Left ventricle myocardium inferior (tissue), 1 donor: ENCODE data around the gene PARP15. TPM values are rescaled to one million over a fixed set of nuclear protein-coding genes. Genes with fewer than 3 reads are reported as not detected.

Experiments used
- DNase-seq: peaks from one replicate; pipeline ENCODE4 v3.0.0-alpha.2; 2020
- H3K27ac ChIP-seq: fragments of 200-600 bp; replicated peaks from 2 replicates; pipeline ENCODE4 v1.8.0; 2021
- H3K27me3 ChIP-seq: fragments of 200-600 bp; 2 replicates; pipeline ENCODE4 v1.8.0; 2021; ENCODE audit warnings: low read depth
- H3K36me3 ChIP-seq: fragments of 200-600 bp; 2 replicates; pipeline ENCODE4 v1.8.0; 2021
- H3K4me1 ChIP-seq: fragments of 200-600 bp; 2 replicates; pipeline ENCODE4 v1.8.0; 2021
- H3K4me3 ChIP-seq: fragments of 200-600 bp; 2 replicates; pipeline ENCODE4 v1.8.0; 2021; ENCODE audit warnings: mild to moderate bottlenecking, moderate library complexity
- H3K9me3 ChIP-seq: fragments of 200-600 bp; replicated peaks from 2 replicates; pipeline ENCODE4 v1.8.0; 2021
- CTCF ChIP-seq: fragments of 200-600 bp; IDR thresholded peaks from 2 replicates; pipeline ENCODE4 v1.8.0; 2021; ENCODE audit warnings: antibody characterized with exemption, mild to moderate bottlenecking, borderline replicate concordance
- intact Hi-C: fragments of 100-400 bp; cut with micrococcal nuclease; formaldehyde crosslinking; loops from one replicate; pipeline ENCODE4 v1.11.0; 2022
- total RNA-seq: library from RNA; stranded (reverse); fragmentation: NEBNext Ultra II Directional; extraction: Animal tissue kit (Norgen Biotek cat#: 25700); gene quantifications from one replicate; pipeline ENCODE4 v1.2.1, GENCODE V29; 2021
- donor health status: DM: no; HTN: yes; CAD: no; lungs with severe emphysema.

Gene PARP15
- total RNA-seq, 1 donor from 2014 or later, result 0.80 TPM

DNA sequence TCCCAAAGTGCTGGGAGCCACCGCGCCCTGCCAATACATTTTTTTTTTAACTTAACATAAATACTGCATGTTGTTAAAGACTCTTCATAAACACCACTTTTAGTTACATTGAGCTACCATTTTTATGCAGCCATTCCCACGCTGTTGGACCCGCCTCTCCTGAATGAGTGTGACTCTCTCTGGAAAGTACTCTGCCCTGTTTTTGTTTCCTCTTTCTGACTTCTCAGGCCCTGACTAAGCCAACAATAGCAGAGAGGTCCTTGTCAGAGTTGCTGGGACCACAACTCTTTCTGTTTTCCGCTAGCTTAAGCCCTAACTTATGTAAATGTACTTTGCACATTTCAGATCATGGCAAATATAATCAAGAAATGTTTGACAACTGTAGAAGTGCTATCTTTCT, 35.2 kb downstream of the PARP15 start:
- Histone ChIP-seq H3K9me3 (no peaks in the 10 kb centered on the region), H3K36me3 (no peaks in the 10 kb centered on the region), H3K27me3 (peaks cover 4% of the 10 kb centered on the region), H3K4me1 (no peaks in the 10 kb centered on the region), H3K4me3 (no peak overlapping the region), H3K27ac (no peak overlapping the region)
- intact Hi-C loops, result no loop called here
- TF ChIP-seq CTCF, result no peak
- DNase-seq, result no peak

DNA sequence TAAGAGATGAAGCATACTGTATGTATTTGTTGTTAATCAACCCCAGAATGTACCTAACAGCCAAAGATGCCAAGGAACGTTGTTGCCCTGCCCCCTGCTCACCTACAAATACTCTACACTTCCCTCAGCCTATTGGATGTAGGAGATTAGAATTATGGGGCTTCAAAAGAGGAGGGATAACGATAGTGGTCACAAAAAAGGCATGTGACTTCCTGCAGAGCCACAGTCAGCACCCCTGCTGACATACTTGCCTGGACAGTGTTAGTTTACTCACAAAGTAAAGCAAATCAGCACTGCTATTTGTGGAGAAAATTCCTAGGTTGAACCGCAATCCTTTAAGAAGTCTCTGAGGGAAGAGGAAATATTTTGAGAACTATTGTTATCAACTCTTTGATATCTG, 37.9 kb downstream of the PARP15 start:
- peaks cover 6% of the 10 kb centered on the region for H3K27me3 ChIP-seq
- no peak for TF ChIP-seq CTCF
- no peak for DNase-seq
- H3K9me3 ChIP-seq, result no peaks in the 10 kb centered on the region
- intact Hi-C loops, result no loop called here
- no peak overlapping the region for H3K4me3 ChIP-seq
- H3K27ac ChIP-seq, result no peak overlapping the region
- H3K36me3 ChIP-seq, result no peaks in the 10 kb centered on the region
- no peaks in the 10 kb centered on the region for H3K4me1 ChIP-seq

DNA sequence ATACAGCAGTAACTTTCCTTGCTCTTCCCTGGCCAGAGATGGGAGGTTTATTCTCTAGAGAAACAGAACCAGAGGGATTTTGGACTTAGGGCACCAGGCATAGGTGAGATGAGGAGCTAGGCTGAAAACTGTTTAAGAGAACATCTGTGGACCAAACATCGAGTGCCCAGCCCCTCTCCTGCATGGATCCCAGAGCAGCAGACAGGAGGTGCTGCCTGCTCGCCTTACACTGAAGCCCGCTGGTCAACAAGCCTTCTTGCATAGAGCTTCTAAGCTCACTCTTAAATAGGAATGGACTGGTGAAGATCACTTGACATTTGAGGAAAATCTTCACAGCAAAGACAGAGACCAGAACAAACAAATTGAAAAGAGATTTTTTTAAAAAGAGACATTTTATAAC, 41.2 kb downstream of the PARP15 start:
- Histone ChIP-seq H3K27me3 (peaks cover 6% of the 10 kb centered on the region), H3K4me1 (no peaks in the 10 kb centered on the region), H3K27ac (no peak overlapping the region), H3K4me3 (no peak overlapping the region), H3K9me3 (no peaks in the 10 kb centered on the region), H3K36me3 (no peaks in the 10 kb centered on the region)
- TF ChIP-seq CTCF, result no peak
- intact Hi-C loops, result no loop called here
- DNase-seq, result no peak

DNA sequence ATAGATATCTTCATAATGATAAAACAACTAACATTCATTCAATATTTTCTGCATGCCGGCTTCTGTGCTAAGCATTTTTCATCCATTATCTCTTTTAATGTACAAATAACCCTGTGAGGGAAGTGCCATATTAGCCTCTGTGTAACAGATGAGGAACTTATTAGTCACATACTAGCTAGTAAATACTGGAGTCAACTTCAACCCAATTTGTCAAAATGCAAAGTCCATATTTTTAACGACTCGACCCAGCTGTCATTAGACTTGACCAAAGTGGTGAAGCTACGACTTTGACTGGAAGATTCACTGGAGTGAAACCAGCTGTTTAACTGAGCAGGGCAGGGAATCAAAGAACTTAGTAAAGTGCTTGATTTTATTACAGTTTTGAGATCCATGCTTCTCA, 41.6 kb downstream of the PARP15 start:
- Histone ChIP-seq H3K4me1 (no peaks in the 10 kb centered on the region), H3K9me3 (no peaks in the 10 kb centered on the region), H3K27ac (no peak overlapping the region), H3K36me3 (no peaks in the 10 kb centered on the region), H3K4me3 (no peak overlapping the region), H3K27me3 (peaks cover 8% of the 10 kb centered on the region)
- intact Hi-C loops, result no loop called here
- no peak for TF ChIP-seq CTCF
- no peak for DNase-seq

DNA sequence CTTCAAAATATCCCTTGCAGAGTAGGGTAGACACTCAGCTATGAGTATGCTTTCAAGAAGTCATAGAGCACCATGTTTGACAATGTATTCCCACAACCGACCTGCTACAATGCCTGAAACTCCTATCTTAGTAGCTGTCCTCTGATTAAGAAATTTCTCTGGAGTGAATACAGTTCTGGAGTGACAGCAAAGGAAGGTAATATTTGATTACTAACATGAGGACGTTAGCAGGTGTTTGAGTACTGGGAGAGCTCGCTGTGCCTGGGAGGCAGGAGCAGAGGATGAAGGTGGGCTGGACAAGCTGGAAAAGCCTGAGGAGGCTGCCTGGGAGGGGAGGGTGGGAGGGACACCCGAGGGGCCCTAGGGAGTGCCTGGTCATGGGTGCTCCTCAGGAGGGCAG, 42.9 kb downstream of the PARP15 start:
- H3K9me3 ChIP-seq, result no peaks in the 10 kb centered on the region
- intact Hi-C loops, result no loop called here
- H3K36me3 ChIP-seq, result no peaks in the 10 kb centered on the region
- H3K27me3 ChIP-seq, result peaks cover 12% of the 10 kb centered on the region
- H3K4me1 ChIP-seq, result no peaks in the 10 kb centered on the region
- no peak for TF ChIP-seq CTCF
- H3K27ac ChIP-seq, result no peak overlapping the region
- no peak for DNase-seq
- H3K4me3 ChIP-seq, result no peak overlapping the region

DNA sequence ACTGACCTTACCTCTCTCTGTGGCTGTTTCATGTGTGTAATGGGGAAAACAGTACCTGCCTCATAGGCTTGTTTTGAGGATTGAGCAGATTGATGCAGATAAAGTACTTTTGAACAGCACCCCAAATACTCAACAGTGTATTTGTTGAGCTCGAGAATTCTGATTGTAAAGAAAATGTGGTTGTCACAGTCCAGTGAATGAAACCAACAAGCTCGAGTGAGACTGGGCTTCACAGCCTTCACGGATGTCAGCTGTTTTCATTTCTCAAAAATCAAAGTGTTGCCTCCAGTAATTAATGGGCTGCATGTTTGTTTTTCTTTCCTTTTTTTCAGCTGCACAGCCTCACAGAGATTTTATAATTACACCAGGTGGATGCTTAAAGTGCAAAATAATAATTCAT, 43.7 kb downstream of the PARP15 start:
- TF ChIP-seq CTCF, result no peak
- no peaks in the 10 kb centered on the region for H3K36me3 ChIP-seq
- no peak overlapping the region for H3K27ac ChIP-seq
- no peaks in the 10 kb centered on the region for H3K9me3 ChIP-seq
- no peaks in the 10 kb centered on the region for H3K4me1 ChIP-seq
- no peak for DNase-seq
- H3K4me3 ChIP-seq, result no peak overlapping the region
- peaks cover 12% of the 10 kb centered on the region for H3K27me3 ChIP-seq
- intact Hi-C loops, result no loop called here
